IMR-90 (cell line): ENCODE results near the gene GNB2. TPM values are rescaled to one million over a fixed set of nuclear protein-coding genes. Genes with fewer than 3 reads are reported as not detected.
A peak's percentile ranks its signal among the peaks of the same experiment; 100 is the strongest.

ENCODE experiments used
- ATAC-seq: fragments of 200-7000 bp; cut with Tn5 transposase; 2 replicates; pipeline ENCODE4 v1.9.1; 2020; ENCODE audit warnings: low read depth, mild to moderate bottlenecking, moderate library complexity
- BruUV-seq: library from RNA; stranded (reverse); fragments of 400-500 nt; replicated peaks from 2 replicates; lab custom pipeline; 2021; lab: Mats Ljungman, UMichigan
- CTCF ChIA-PET: fragments of 300-600 bp; formaldehyde crosslinking; extraction: SDS; loops from one replicate; lab custom pipeline; 2021; ENCODE audit warnings: antibody characterized with exemption; lab: Yijun Ruan, JAX
- POLR2A ChIA-PET: fragments of 300-600 bp; sonication (Branson Sonifier 250); formaldehyde crosslinking; loops from one replicate; lab custom pipeline; 2022; ENCODE audit warnings: antibody characterized with exemption; ENCODE audit not compliant: unreplicated experiment; lab: Charles Lee
- DNase-seq: peaks from one replicate; pipeline ENCODE4 v3.0.0; 2013
- H2AFZ ChIP-seq: replicated peaks from 2 replicates; pipeline ENCODE3; 2013; ENCODE audit warnings: low read length, mild to moderate bottlenecking; ENCODE audit not compliant: poor library complexity
- H2AK5ac ChIP-seq: 2 replicates; pipeline ENCODE4 v1.6.1; 2013; ENCODE audit warnings: low read depth, low read length, inconsistent platforms
- H2AK9ac ChIP-seq: replicated peaks from 2 replicates; pipeline ENCODE3; 2013; ENCODE audit warnings: mild to moderate bottlenecking, low read depth, low read length, moderate library complexity; ENCODE audit not compliant: poor library complexity
- H2BK120ac ChIP-seq: 2 replicates; pipeline ENCODE4 v1.6.1; 2013; ENCODE audit warnings: low read depth, low read length, inconsistent platforms
- H2BK15ac ChIP-seq: 3 replicates; pipeline ENCODE4 v1.6.1; 2013; ENCODE audit warnings: low read depth, low read length, inconsistent platforms
- H2BK20ac ChIP-seq: 2 replicates; pipeline ENCODE4 v1.6.1; 2013; ENCODE audit warnings: low read depth, mild to moderate bottlenecking, inconsistent platforms, low read length, moderate library complexity
- H2BK5ac ChIP-seq: 2 replicates; pipeline ENCODE4 v1.6.1; 2013; ENCODE audit warnings: mild to moderate bottlenecking, low read depth, low read length, inconsistent platforms; ENCODE audit not compliant: poor library complexity, severe bottlenecking
- H3K14ac ChIP-seq: replicated peaks from 2 replicates; pipeline ENCODE4 v1.6.1; 2013; ENCODE audit warnings: low read depth, low read length, inconsistent platforms
- H3K18ac ChIP-seq: 2 replicates; pipeline ENCODE4 v1.6.1; 2013; ENCODE audit warnings: low read depth, low read length, control low read depth
- H3K23ac ChIP-seq: 2 replicates; pipeline ENCODE4 v1.6.1; 2013; ENCODE audit warnings: low read depth, low read length, inconsistent platforms
- H3K27ac ChIP-seq: 2 replicates; pipeline ENCODE4 v1.5.1; 2013; ENCODE audit warnings: mild to moderate bottlenecking, control low read depth, low read length; ENCODE audit not compliant: insufficient read depth
- H3K27me3 ChIP-seq: 2 replicates; pipeline ENCODE4 v1.6.1; 2013; ENCODE audit warnings: low read length; ENCODE audit not compliant: control insufficient read depth, insufficient read depth
- H3K36me3 ChIP-seq: 2 replicates; pipeline ENCODE4 v1.6.1; 2013; ENCODE audit warnings: low read length, mixed read lengths; ENCODE audit not compliant: control insufficient read depth, insufficient read depth
- H3K4ac ChIP-seq: 2 replicates; pipeline ENCODE4 v1.6.1; 2013; ENCODE audit warnings: low read depth, low read length, inconsistent platforms
- H3K4me1 ChIP-seq: 2 replicates; pipeline ENCODE4 v1.6.1; 2013; ENCODE audit warnings: low read length, mixed read lengths; ENCODE audit not compliant: control insufficient read depth, insufficient read depth
- H3K4me2 ChIP-seq: 2 replicates; pipeline ENCODE4 v1.6.1; 2013; ENCODE audit warnings: low read depth, mild to moderate bottlenecking, control low read depth, low read length, moderate library complexity
- H3K4me3 ChIP-seq: 2 replicates; pipeline ENCODE4 v1.5.1; 2013; ENCODE audit warnings: low read depth, mild to moderate bottlenecking, control low read depth, low read length, moderate library complexity; ENCODE audit not compliant: insufficient read depth
- H3K56ac ChIP-seq: 2 replicates; pipeline ENCODE4 v1.6.1; 2013; ENCODE audit warnings: low read length, inconsistent platforms; ENCODE audit not compliant: insufficient read depth; ENCODE audit errors: extremely low read depth
- H3K79me1 ChIP-seq, 2 experiments: 2 replicates each; pipeline ENCODE4 v1.6.1; 2013; ENCODE audit warnings: low read length in 2 of 2, inconsistent platforms in 1 of 2, low read depth in 1 of 2
- H3K9ac ChIP-seq: 2 replicates; pipeline ENCODE4 v1.6.1; 2013; ENCODE audit warnings: low read depth, low read length, control low read depth
- H3K9me1 ChIP-seq: 2 replicates; pipeline ENCODE4 v1.6.1; 2013; ENCODE audit warnings: low read length, inconsistent platforms; ENCODE audit not compliant: insufficient read depth
- H3K9me3 ChIP-seq: 2 replicates; pipeline ENCODE4 v1.6.1; 2013; ENCODE audit warnings: low read length; ENCODE audit not compliant: control insufficient read depth, insufficient read depth
- H4K20me1 ChIP-seq: 2 replicates; pipeline ENCODE4 v1.6.1; 2013; ENCODE audit warnings: low read length, inconsistent platforms; ENCODE audit not compliant: insufficient read depth
- H4K5ac ChIP-seq: 2 replicates; pipeline ENCODE4 v1.6.1; 2013; ENCODE audit warnings: mild to moderate bottlenecking, low read depth, low read length, control low read depth
- H4K8ac ChIP-seq, 2 experiments: 2 replicates each; pipeline ENCODE4 v1.6.1; 2013; ENCODE audit warnings: low read depth in 2 of 2, low read length in 2 of 2, control low read depth in 1 of 2, inconsistent platforms in 1 of 2
- H4K91ac ChIP-seq: 2 replicates; pipeline ENCODE4 v1.6.1; 2013; ENCODE audit warnings: low read depth, low read length, inconsistent platforms; ENCODE audit not compliant: insufficient read depth
- MAFK ChIP-seq: IDR thresholded peaks from 2 replicates; pipeline ENCODE4 v1.6.1; 2012; ENCODE audit warnings: low read depth, low read length, improper control_type of control experiment
- SMC3 ChIP-seq: fragments of 150-350 bp; IDR thresholded peaks from 2 replicates; pipeline ENCODE4 v1.6.1; 2016; ENCODE audit warnings: low read depth, mild to moderate bottlenecking, antibody characterized with exemption, low read length, moderate library complexity
- USF2 ChIP-seq: fragments of 150-350 bp; IDR thresholded peaks from 2 replicates; pipeline ENCODE4 v1.6.1; 2017; ENCODE audit warnings: mild to moderate bottlenecking, antibody characterized with exemption, low read length, low read depth
- WGBS, 2 experiments: methylation state at CpG; one replicate each; pipeline versions ENCODE4 v1.1.5 to v1.1.7; 2013; ENCODE audit warnings: missing lambda C conversion rate in 2 of 2; ENCODE audit not compliant: insufficient read length in 1 of 2; ENCODE audit errors: extremely low coverage in 2 of 2; 5-methylcytosine and 5-hydroxymethylcytosine counted together
- dilution Hi-C: fragments of 300-500 bp; cut with HindIII; formaldehyde crosslinking; loops from one replicate; pipeline ENCODE4 v1.14.3; 2018; ENCODE audit warnings: low sequenced_read_pairs; ENCODE audit not compliant: unreplicated experiment
- in situ Hi-C: fragments of 300-500 bp; cut with MboI; formaldehyde crosslinking; loops from 3 replicates; pipeline ENCODE4 v1.14.3; 2019; ENCODE audit warnings: low sequenced_read_pairs, inconsistent platforms, mixed read lengths
- intact Hi-C: fragments of 100-400 bp; cut with micrococcal nuclease; formaldehyde crosslinking; loops from 2 replicates; pipeline ENCODE4 v1.10.0; 2022
- polyA plus RNA-seq, 3 experiments: library from polyadenylated mRNA; depleted of rRNA; stranded (reverse); fragments of >200 nt; gene quantifications; 2 replicates each; pipeline ENCODE4 v1.2.3, GENCODE V29; 2012; ENCODE audit warnings: low replicate concordance in 1 of 3
- total RNA-seq: library from RNA; depleted of rRNA; stranded (reverse); fragments of >200 nt; gene quantifications from 2 replicates; pipeline ENCODE4 v1.2.3, GENCODE V29; 2012

Gene GNB2
- total and polyA plus RNA-seq, 2 of the 4 experiments (the other 2 are of a cell fraction), result 62.0 to 279 TPM

GRCh38 chr7:100706672-100707311 is 33.3 kb downstream of the GNB2 start (continued):
- TF ChIP-seq SMC3, result no peak

GRCh38 chr7:100708395-100708794 is 34.9 kb downstream of the GNB2 start:
- H3K79me1 ChIP-seq, result peaks cover 13 to 23% of the 10 kb centered on the region in 2 experiments
- H3K9me1 ChIP-seq, result no peaks in the 10 kb centered on the region
- H3K4ac ChIP-seq, result no peak overlapping the region
- TF ChIP-seq USF2, result no peak
- TF ChIP-seq MAFK, result peak; percentile 51; the same call in 1 of the 2 replicates
- no peak overlapping the region for H4K91ac ChIP-seq
- no peak overlapping the region for H2BK15ac ChIP-seq
- no peak overlapping the region for H2BK5ac ChIP-seq
- no peak overlapping the region for H2BK120ac ChIP-seq
- no peaks in the 10 kb centered on the region for H3K27me3 ChIP-seq
- H4K5ac ChIP-seq, result no peak overlapping the region
- H3K27ac ChIP-seq, result no peak overlapping the region
- DNase-seq (no peak), ATAC-seq (no peak)
- H3K9me3 ChIP-seq, result no peaks in the 10 kb centered on the region
- no peak overlapping the region for H3K9ac ChIP-seq
- no peak overlapping the region for H3K23ac ChIP-seq
- H3K56ac ChIP-seq, result no peak overlapping the region
- H3K14ac ChIP-seq, result no peak overlapping the region
- peaks cover 4% of the 10 kb centered on the region; the same call in 1 of the 2 replicates for H3K4me1 ChIP-seq
- H3K4me3 ChIP-seq, result no peak overlapping the region
- no TSS peak for BruUV-seq
- no peak overlapping the region for H2BK20ac ChIP-seq
- H4K20me1 ChIP-seq, result no peaks in the 10 kb centered on the region; the same call in 1 of the 2 replicates
- ChIA-PET POLR2A (no interaction called here), CTCF (no interaction called here)
- no peaks in the 10 kb centered on the region for H3K36me3 ChIP-seq
- no peak overlapping the region for H3K4me2 ChIP-seq
- dilution Hi-C loops, result no loop called here
- intact Hi-C loops, result no loop called here
- no peak overlapping the region for H4K8ac ChIP-seq
- WGBS, 2 experiments, result 100% methylated on average over 1 of the region's 6 CpGs; no CpG with 5 or more reads in 1 of the 2 experiments
- no peak overlapping the region for H3K18ac ChIP-seq
- H2AFZ ChIP-seq, result no peak overlapping the region
- no peak overlapping the region for H2AK5ac ChIP-seq
- H2AK9ac ChIP-seq, result no peak overlapping the region
- in situ Hi-C loops, result loop anchor here (5.0 to 25.0 kb wide), 3 partner anchors 116 to 354 kb away; partner anchors contain the start of gene EPHB4
